Putamen (tissue), 1 donor: ENCODE results near the gene WDR37.

Experiments
- DNase-seq: peaks from one replicate; pipeline ENCODE4 v3.0.0-alpha.2; 2016; ENCODE audit warnings: low spot score

Gene WDR37

GRCh38 chr10:1127629-1128028, 71.4 kb downstream of the WDR37 start:
- no peak for DNase-seq

GRCh38 chr10:1128115-1128514, 71.9 kb downstream of the WDR37 start:
- no peak for DNase-seq

- no peak for DNase-seq
These were observed 72.5 kb downstream of the WDR37 start for GRCh38 chr10:1128649-1129048.

- no peak for DNase-seq
These were observed 74.0 kb downstream of the WDR37 start for GRCh38 chr10:1130226-1130625.

- no peak for DNase-seq
These were observed 75.0 kb downstream of the WDR37 start for GRCh38 chr10:1130995-1131790.

- no peak for DNase-seq
These were observed 76.4 kb downstream of the WDR37 start for GRCh38 chr10:1132584-1132983.

GRCh38 chr10:1133495-1134045, 77.4 kb downstream of the WDR37 start:
- no peak for DNase-seq

- no peak for DNase-seq
These were observed 78.0 kb downstream of the WDR37 start for GRCh38 chr10:1134156-1134555.

- DNase-seq: no peak
These were observed 80.1 kb downstream of the WDR37 start for GRCh38 chr10:1136268-1136667.

GRCh38 chr10:1137499-1138163, 81.4 kb downstream of the WDR37 start:
- DNase-seq: no peak

GRCh38 chr10:1138529-1138928, 82.3 kb downstream of the WDR37 start:
- no peak for DNase-seq

GRCh38 chr10:1141261-1141660, 85.1 kb downstream of the WDR37 start:
- no peak for DNase-seq

GRCh38 chr10:1141701-1142100, 85.5 kb downstream of the WDR37 start:
- DNase-seq: no peak

GRCh38 chr10:1142596-1142995, 86.4 kb downstream of the WDR37 start:
- DNase-seq: no peak

GRCh38 chr10:1147810-1148209, 91.6 kb downstream of the WDR37 start:
- no peak for DNase-seq

GRCh38 chr10:1148855-1149605, 92.8 kb downstream of the WDR37 start:
- DNase-seq: no peak

GRCh38 chr10:1149793-1150637, 93.8 kb downstream of the WDR37 start:
- no peak for DNase-seq

GRCh38 chr10:1150638-1150955, 94.4 kb downstream of the WDR37 start:
- DNase-seq: no peak

- no peak for DNase-seq
These were observed 95.2 kb downstream of the WDR37 start for GRCh38 chr10:1151076-1152033.

GRCh38 chr10:1152386-1153250, 96.4 kb downstream of the WDR37 start:
- DNase-seq: no peak
